DMS153 treated with DMSO at 0.1 percent for 48 hours (cell line): ENCODE results near the gene SKAP1.

Experiments
- DNase-seq: peaks from one replicate; lab custom pipeline; 2025; ENCODE audit not compliant: unreplicated experiment; lab: John Stamatoyannopoulos, UW

SKAP1 gene

DNA sequence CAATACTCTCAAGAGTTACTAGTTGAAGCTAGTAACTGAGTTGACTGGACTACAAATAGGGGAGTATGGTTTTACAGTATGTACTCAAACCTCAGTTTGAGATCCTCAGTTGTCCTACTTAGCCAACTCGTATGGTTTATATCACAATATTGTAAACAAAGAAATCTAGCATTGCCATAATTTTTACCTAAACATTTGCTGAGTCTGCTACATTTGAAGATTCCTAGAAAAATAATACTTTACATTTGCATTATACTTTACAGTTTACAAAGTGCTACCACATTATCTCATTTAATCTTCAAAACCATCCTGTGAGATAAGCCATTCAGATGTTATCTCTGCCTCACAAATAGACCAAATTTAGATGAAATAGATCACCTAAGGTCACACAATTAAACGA is 345.1 kb downstream of the SKAP1 start:
- no peak for DNase-seq
